Tibial nerve (tissue), 4 donors: ENCODE measurements around the gene DPP3.

Source experiments
- CTCF ChIP-seq, 5 experiments: fragments of 200-600 bp in 3 of 5; fragments of 450-650 bp in 2 of 5; sonication (generic) in 3 of 5; IDR thresholded peaks; one replicate each; pipeline ENCODE4 v1.5.1; 2016 to 2019; ENCODE audit warnings: antibody characterized with exemption in 5 of 5, mild to moderate bottlenecking in 3 of 5, moderate library complexity in 2 of 5
- EP300 ChIP-seq, 2 donors: sonication (generic); formaldehyde crosslinking; IDR thresholded peaks; one replicate each; pipeline ENCODE4 v1.6.1; 2017; ENCODE audit warnings: antibody characterized with exemption in 2 of 2, mild to moderate bottlenecking in 1 of 2
- POLR2A ChIP-seq, 2 donors: fragments of 450-650 bp; IDR thresholded peaks; one replicate each; pipeline ENCODE4 v1.6.1; 2017; ENCODE audit warnings: antibody characterized with exemption in 2 of 2, mild to moderate bottlenecking in 2 of 2, moderate library complexity in 2 of 2

GRCh38 chr11:66476841-66477251 lies 3.4 kb upstream of the DPP3 start:
- no peak for TF ChIP-seq CTCF (IDR thresholded peaks at IDR 0.05)
- TF ChIP-seq EP300 (IDR thresholded peaks at IDR 0.05): no peak
- no peak for TF ChIP-seq POLR2A (IDR thresholded peaks at IDR 0.05)
